ENCODE data around the gene BLM. TPM values are rescaled to one million over a fixed set of nuclear protein-coding genes. Genes with fewer than 3 reads are reported as not detected.

The BLM gene
- total and polyA plus RNA-seq, 2 of the 13 experiments (the other 11 are each of a cell fraction or from before 2014, with no cell fraction given), result 5.1 to 11.8 TPM

DNA sequence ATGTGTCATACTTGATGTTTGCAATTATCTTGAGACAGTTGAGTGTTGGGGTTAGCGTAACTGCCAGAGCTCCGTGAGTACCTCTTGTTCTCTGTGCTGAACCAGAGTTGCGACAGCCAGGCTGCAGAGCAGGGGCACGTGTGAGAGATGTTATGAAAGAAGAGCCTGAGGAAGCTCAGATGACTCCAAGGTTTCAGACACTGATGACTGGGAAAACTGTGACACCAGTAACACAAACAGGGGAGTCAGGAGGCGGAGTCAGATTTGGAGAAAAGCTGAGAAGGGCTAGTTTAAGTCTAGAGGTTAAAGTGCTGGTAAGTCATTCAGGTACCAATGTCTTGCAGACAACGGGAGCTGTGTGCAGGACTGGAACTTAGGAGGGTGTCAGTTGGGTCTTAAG lies 45.0 kb downstream of the BLM start (continued):
- TF ChIP-seq, protein P1, sequence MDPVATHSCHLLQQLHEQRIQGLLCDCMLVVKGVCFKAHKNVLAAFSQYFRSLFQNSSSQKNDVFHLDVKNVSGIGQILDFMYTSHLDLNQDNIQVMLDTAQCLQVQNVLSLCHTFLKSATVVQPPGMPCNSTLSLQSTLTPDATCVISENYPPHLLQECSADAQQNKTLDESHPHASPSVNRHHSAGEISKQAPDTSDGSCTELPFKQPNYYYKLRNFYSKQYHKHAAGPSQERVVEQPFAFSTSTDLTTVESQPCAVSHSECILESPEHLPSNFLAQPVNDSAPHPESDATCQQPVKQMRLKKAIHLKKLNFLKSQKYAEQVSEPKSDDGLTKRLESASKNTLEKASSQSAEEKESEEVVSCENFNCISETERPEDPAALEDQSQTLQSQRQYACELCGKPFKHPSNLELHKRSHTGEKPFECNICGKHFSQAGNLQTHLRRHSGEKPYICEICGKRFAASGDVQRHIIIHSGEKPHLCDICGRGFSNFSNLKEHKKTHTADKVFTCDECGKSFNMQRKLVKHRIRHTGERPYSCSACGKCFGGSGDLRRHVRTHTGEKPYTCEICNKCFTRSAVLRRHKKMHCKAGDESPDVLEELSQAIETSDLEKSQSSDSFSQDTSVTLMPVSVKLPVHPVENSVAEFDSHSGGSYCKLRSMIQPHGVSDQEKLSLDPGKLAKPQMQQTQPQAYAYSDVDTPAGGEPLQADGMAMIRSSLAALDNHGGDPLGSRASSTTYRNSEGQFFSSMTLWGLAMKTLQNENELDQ (CRISPR knock-in tag; IDR thresholded peaks at IDR 0.05; ENCODE audit: borderline replicate concordance), result no peak

DNA sequence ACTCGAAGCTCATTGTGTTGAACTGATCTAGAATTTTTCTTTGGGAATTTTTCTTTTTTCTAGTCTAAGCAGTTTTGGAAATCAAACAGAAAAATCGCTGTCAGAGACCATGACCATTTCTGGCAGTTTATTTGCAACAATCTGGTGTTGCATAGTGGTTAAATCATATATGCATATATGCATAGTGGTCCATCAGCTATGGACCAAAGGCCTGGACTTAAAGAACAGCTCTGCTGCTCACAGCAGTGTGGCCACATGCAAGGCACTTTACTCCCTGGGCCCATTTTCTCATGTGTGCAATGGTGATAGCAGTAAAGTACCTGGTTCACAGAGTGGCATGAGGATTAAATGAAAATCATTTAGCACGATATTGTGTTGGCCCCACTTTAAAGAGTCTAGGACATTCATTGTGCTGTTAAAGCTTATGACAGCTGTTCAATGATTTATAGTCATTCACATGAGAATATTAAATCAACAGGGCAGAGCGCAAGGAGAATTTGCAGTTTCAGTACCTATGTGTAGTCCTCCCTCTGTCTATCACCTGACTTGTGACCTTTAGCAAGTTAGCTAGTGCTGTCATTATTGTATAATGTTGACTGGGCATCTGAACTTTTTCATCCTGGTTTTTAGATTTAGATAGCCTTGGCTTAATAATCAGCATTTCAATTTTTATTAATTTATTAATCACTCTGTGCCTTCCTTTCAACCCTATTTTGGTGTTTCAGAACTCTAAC lies 46.4 kb downstream of the BLM start:
- H3K27me3 ChIP-seq (ENCODE audit: control insufficient read depth in 1 of 2, insufficient read depth in 2 of 2, low read length in 2 of 2), result no peaks in the 10 kb centered on the region
- no peak overlapping the region for H3K27ac ChIP-seq (ENCODE audit: extremely low read length, insufficient read depth, low read length)
- POLR2A ChIA-PET, result no interaction called here
- no peak overlapping the region for H3K4me3 ChIP-seq (replicated peaks in 1 of 3; ENCODE audit: insufficient read depth in 1 of 3, low read depth in 2 of 3, low read length in 3 of 3)
- ATAC-seq (no peak), DNase-seq (ENCODE audit: low spot score) (no peak), FAIRE-seq (no peak)
- no peaks in the 10 kb centered on the region for H3K79me2 ChIP-seq (ENCODE audit: insufficient read depth, low read length)
- no peak overlapping the region for H3K4me2 ChIP-seq (ENCODE audit: low read depth, low read length)
- H3K9ac ChIP-seq (ENCODE audit: insufficient read depth, low read depth, low read length), result no peak overlapping the region
- TF ChIP-seq GATAD2A (CRISPR knock-in tag; IDR thresholded peaks at IDR 0.05), result no peak
- TF ChIP-seq ZBTB1 (CRISPR knock-in tag; IDR thresholded peaks at IDR 0.05; ENCODE audit: borderline replicate concordance), result no peak
- no peak for TF ChIP-seq TFAP4 (IDR thresholded peaks at IDR 0.05; ENCODE audit: borderline replicate concordance, low read depth)
- TF ChIP-seq SIN3B (IDR thresholded peaks at IDR 0.05; ENCODE audit: low read length), result no peak
- H2AFZ ChIP-seq (ENCODE audit: low read length), result no peak overlapping the region
- H4K20me1 ChIP-seq (ENCODE audit: insufficient read depth, low read length), result no peaks in the 10 kb centered on the region
- in situ Hi-C loops (cut with HindIII; ENCODE audit: extremely low pct_ligation_motif_present, low pct_unique_long_range_greater_than_20kb) (no loop called here), intact Hi-C loops (cut with micrococcal nuclease; ENCODE audit: unreplicated experiment) (no loop called here)
- H3K9me3 ChIP-seq (ENCODE audit: low read length), result no peaks in the 10 kb centered on the region
- CTCF ChIA-PET (ENCODE audit: low intra/inter-chr PET ratio, low total read pairs), result no interaction called here
- BruUV-seq (replicated peaks), result no TSS peak
- H3K4me1 ChIP-seq (ENCODE audit: insufficient read depth, low read length), result no peaks in the 10 kb centered on the region
- peaks cover 1 to 10% of the 10 kb centered on the region in 2 experiments; a peak in 2 of 5 replicates for H3K36me3 ChIP-seq (replicated peaks in 1 of 2; ENCODE audit: control insufficient read depth in 1 of 2, insufficient read depth in 2 of 2, low read length in 2 of 2)
- WGBS (ENCODE audit: low lambda C conversion rate), result 93% methylated on average over 4 of the region's 4 CpGs

Data from HepG2 (cell line).